Measurements from ENCODE around the gene COL27A1. TPM values are rescaled to one million over a fixed set of nuclear protein-coding genes. Genes with fewer than 3 reads are reported as not detected.

Gene COL27A1
- total RNA-seq, 2 donors from 2014 or later, result 2.7 to 3.7 TPM

DNA sequence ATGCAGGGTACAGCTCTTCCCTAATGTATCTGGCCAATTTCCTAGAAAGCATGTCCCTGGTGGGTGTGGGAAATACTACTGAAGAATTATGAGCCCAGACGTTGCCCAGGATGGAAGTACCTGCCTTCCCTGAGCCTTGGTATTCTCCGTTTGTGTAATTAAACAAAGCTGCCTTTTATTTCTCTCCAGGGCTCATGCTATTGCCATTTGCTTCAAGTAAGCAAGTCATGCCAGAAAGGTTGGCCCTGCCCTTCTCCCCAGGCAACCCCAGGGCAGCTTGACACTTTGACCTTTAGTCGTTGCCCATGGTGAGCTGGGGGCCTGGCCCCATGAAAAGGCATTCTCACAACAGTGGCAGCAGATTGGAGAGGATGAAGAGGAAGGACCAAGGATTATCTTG, 4.4 kb downstream of the COL27A1 start:
- DNase-seq (no peak), ATAC-seq (peak; percentile 4)
- intact Hi-C loops (cut with DNase I, micrococcal nuclease), result loop anchor here (10.0 kb wide), 2 partner anchors 115 to 125 kb away; no protein-coding TSS in a partner anchor

DNA sequence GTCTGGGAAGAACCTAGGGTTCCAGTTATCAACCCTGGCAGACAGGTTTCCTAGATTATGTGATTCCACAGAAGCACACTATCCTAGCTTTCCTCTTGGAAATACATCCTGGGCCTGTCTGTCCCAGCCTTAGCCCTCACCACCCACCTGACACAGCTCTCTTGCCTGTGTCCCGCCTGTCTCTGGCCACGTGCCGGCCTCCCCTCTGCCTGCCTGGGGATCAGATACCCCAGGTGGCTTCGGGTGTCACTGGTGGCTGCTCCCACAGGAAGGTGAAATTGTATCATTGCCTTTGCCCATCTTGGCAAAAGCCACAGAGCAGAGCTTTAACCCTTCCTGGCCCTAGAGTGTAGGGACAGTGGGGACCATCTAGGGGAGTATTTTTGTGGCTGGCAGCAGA, 6.2 kb downstream of the COL27A1 start:
- ATAC-seq (no peak), DNase-seq (no peak)
- intact Hi-C loops (cut with DNase I, micrococcal nuclease), result no loop called here

DNA sequence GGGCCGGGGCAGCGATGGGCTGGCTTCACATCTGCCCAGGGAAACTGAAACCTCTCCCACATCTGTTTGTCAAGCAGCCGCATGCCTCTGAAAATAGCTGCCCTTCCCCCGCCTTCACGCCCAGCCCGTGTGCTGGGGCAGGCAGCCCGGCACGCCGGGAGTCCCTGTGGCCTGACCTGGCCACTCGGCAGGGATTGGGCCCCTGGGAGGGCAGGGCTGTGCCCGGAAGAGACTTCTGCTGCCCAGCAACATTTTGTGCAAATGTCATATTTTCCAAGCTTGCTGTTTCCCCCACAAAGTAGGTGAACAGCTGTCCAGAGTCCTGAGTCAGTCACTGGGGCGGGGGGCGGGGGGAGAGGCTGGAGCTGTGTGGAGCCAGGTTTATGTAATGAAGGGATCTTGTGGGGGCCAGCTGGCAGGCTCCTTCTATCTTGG, 8.2 kb downstream of the COL27A1 start:
- peak; percentile 46 for ATAC-seq
- intact Hi-C loops (cut with DNase I, micrococcal nuclease), result no loop called here
- DNase-seq, result peak in 1 of 2 donors; percentile 15

DNA sequence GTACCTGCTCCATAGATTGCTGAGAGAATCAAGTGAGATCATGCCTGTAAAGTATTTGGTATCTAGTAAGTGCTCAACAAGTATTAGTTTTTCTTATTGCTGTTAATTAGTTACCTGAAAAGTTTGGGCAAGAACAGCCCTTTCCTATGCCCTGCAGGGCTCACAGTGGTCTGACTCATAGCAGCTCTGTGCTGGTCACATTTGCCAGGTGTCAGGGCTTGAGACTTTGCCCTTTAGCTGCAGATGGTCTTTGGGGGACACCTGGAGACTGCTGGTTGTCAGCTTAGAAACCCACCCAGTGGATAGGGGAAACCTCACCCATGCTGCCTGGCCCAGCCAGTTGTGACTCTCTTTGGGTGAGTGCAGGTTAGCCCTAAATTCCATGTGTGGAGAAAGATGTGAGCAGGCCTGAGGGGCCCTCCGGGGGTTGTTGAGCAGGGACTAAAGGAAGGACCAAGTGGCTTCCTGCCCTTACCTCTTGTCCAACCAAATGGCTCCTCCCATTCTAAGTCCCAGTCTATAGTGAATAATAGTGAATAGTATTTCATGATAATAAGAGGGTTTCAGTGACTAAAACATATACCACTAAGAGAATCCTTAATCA, 9.0 kb downstream of the COL27A1 start:
- no peak for DNase-seq
- no peak for ATAC-seq
- intact Hi-C loops (cut with DNase I, micrococcal nuclease), result no loop called here

DNA sequence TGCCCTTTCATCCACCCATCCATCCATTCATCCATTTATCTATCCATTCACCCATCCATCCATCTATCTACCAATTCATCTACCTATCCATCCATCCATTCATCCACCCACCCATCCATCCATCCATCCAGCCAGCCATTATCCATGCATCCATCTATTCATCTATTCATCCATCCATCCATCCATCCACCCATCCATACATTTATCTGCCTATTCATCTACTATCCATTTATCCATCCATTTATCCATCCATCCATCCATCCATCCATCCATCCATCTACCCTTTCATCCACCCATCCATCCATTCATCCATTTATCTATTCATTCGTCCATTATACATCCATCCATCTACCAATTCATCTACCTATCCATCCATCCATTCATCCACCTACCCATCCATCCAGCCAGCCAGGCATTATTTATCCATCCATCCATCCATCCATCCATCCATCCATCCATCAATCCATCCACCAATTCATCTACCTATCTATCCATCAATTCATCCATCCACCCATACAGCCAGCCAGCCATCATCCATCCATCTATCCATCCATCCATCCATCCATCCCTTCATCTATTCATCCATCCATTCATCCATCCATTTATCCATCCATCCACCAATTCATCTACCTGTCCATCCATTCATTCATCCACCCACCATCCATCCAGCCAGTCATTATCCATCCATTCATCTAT, 10.2 kb downstream of the COL27A1 start:
- DNase-seq (no peak), ATAC-seq (no peak)
- intact Hi-C loops (cut with DNase I, micrococcal nuclease), result no loop called here

DNA sequence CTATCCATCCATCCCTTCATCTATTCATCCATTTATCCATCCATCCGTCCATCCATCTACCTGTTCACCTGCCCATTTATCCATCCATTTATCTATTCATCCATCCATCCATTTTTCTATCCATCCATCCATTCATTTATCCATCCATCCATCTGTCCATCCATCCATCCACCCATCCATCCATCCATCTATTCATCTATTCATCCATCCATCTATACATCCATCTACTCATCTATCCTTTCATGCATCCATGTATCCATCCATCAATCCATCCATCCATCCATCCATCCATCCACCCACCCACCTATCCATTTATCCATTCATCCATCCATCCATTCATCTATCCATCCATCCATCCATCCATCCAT, 10.8 kb downstream of the COL27A1 start:
- no peak for ATAC-seq
- no peak for DNase-seq
- intact Hi-C loops (cut with DNase I, micrococcal nuclease), result no loop called here

DNA sequence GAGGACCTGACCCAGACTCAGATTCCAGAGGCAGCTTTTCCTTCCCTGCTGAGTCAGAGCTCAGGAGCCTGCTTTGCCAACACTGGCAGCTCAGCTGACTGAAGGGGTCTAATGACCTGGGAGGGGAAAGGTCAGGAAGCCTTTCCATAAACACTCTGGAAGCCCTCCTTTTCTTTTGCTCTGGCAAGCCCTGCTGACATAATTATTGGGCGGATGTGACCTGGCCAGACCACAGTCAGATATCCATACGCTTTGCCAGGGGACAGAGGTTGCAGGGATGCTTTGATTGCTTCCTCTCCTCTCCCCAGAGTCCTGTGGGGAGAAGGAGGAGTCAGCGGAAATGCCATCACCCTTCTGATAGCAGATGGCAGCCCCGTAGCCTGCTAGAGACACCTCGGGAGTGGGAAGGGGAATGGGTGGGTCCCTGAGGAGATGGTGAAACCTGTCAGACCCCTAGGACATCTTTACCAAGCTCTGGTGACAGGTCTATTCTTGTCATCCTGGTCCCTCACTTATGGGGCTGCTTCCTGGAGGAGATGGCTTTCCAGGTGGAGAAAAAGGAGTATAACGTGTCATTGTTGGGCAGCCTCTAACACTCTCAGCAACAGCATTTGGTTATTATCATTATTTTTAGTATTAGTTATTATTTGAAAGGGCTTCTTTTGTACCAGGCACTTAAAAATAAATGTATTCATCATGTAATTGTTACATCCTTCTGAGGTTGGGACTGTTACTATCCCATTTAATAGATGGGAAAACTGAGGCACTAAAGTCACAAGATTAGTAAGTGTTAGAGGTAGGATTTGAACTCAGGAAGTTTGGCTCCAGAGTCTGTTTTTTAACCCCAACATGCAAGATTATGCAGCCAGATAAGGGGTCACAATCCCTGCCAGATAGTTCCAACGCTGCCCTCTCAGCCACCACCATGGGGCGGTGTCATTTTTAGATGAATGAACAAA, 11.6 kb downstream of the COL27A1 start:
- ATAC-seq (no peak), DNase-seq (no peak)
- intact Hi-C loops (cut with DNase I, micrococcal nuclease), result no loop called here

DNA sequence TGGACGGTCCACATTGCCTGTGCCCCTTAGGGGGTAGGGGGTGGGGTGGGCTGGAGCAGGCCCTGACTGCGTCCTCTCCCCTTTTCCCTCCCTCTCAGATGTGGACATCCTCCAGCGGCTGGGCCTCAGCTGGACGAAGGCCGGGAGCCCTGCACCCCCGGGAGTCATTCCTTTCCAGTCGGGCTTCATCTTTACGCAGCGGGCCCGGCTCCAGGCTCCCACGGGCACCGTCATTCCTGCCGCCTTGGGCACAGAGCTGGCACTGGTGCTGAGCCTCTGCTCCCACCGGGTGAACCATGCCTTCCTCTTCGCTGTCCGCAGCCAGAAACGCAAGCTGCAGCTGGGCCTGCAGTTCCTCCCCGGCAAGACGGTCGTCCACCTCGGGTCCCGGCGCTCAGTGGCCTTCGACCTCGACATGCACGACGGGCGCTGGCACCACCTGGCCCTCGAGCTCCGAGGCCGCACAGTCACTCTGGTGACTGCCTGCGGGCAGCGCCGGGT, 12.3 kb downstream of the COL27A1 start:
- no peak for ATAC-seq
- no peak for DNase-seq
- intact Hi-C loops (cut with DNase I, micrococcal nuclease), result no loop called here

DNA sequence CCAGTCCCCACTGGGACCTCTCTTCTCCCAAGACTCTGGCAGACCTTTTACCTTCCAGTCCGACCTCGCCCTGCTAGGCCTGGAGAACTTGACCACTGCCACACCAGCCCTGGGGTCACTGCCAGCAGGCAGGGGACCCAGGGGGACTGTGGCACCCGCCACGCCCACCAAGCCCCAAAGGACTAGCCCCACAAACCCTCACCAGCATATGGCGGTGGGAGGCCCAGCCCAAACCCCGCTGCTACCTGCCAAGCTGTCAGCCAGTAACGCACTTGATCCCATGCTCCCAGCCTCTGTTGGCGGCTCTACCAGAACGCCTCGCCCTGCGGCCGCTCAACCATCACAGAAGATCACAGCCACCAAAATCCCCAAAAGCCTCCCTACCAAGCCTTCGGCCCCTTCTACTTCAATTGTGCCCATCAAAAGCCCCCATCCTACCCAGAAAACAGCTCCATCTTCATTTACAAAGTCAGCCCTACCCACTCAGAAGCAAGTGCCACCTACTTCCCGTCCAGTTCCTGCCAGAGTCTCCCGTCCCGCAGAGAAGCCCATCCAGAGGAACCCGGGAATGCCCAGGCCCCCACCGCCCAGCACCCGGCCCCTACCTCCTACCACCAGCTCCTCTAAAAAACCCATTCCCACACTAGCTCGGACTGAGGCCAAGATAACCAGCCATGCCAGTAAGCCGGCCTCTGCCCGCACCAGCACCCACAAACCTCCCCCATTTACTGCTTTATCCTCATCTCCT, 13.1 kb downstream of the COL27A1 start:
- ATAC-seq, result no peak
- intact Hi-C loops (cut with DNase I, micrococcal nuclease), result no loop called here
- DNase-seq, result no peak

DNA sequence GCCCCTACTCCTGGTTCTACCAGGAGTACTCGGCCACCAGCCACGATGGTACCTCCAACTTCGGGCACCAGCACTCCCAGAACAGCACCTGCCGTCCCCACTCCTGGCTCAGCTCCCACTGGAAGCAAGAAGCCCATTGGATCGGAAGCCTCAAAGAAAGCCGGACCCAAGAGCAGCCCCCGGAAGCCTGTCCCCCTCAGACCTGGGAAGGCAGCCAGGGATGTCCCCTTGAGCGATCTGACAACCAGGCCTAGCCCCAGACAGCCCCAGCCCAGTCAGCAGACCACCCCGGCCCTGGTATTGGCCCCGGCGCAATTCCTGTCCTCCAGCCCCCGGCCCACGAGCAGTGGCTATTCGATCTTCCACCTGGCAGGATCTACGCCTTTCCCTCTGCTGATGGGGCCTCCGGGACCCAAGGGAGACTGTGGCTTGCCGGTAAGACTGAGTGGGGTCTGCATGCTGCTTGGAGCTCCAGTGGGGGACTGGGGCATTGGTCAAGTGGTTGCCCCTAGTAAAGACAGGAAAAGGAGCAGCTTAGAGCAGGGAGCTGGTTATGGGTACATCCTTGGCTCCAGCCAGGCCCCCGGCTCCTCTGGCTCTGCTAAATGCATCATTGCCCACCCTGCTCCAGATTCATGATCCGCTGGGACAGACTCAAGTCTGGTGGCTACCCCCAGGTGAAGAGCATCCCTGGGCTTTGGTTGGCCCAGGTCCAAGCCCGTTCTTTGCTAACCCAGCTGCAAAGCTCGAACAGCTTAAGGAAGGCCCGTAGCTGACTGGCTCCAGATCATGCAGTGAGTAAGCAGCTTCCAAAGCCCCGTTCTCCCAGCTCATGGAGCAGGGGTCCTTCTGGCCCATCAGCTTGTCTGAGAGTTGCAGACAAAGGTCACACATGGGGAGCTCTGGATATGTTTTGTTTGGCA, 14.0 kb downstream of the COL27A1 start:
- ATAC-seq (no peak), DNase-seq (no peak)
- intact Hi-C loops (cut with DNase I, micrococcal nuclease), result no loop called here

DNA sequence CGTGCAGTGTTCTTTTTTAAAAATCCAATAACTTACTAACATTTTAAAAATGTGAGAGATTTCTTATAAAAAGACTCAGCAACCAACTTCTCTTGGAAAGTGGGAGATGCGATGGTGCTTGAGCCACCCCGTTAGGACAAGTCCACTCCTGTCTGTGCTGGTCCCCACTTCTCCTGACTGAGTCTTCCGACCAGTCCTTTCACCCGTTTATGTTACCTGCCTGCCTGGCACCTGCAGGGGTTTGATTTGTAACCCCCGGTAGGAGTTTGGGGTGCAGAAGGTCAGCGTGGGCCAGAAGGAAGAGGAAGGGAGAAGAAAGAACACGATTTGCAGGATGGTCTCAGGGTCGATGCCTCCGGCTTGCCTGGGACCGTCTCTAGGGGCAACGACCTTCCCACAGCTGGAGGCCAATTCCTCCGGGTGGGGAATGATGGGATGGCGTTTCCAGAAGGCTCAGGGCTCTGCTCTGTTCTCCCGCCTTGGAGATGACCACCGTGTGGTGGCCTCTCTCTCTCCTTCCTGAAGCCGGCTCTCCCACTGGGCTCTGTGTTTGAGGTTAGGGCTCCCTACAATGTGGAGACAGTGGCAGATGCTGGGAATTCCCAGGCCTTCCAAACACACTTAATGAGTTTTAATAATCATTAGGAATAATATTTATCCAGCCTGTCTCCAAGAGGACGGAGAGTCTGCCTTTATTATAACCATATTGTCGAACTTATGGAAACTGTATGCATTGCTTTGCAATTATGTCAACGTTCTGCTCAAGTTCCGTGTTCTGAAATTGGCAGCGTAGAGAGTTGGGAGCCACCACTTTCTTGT, 14.8 kb downstream of the COL27A1 start:
- intact Hi-C loops (cut with DNase I, micrococcal nuclease), result no loop called here
- no peak for DNase-seq
- no peak for ATAC-seq

DNA sequence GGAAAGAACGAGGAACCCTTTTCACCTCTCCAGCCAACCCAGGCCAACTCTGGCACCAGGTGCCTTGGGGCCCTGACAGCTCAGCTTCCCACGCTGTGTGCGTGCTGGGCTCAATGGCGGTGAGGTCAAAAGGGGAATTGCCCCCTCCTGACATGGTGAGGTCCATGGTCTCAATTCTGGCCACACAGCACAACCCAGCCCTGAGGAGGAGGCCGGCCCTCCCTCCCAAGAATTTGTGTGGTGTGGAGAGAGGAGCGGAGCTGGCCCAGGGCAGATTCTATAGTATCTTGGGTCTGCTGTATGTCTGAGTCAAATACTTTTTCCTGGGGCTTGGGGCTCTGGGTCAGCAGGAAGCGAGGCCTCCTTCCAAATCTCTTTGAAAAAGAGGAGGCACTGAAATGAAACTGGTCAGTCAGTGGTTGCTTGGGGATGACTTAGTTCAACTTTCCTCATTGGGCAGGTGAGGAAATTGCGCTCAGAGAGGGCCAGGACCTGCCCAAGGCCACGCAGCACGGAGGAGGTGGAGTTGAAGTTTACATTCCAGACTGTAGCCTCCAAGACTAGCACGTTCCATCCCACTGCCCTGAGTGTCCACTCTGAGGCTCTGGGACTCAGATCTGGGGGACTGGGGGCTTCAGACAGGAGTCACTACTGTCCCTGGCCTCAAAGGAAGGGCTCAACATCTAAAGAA, 15.6 kb downstream of the COL27A1 start:
- intact Hi-C loops (cut with DNase I, micrococcal nuclease), result no loop called here
- no peak for ATAC-seq
- no peak for DNase-seq

DNA sequence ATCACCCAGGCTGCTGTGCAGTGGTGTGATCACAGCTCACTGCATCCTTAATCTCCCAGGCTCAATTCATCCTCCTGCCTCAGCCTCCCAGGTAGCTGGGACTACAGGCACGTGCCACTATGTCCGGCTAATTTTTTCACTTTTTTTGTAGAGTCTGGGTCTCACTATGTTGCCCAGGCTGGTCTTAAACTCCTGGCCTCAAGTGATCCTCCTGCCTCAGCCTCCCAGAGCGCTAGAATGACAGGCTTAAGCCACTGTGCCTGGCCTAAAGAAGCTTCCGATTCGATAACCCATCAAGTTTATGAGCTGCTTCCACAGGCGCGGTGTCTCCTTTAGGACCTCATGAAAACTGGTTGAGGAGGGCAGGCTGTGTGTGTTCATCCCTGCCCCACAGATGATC, 16.2 kb downstream of the COL27A1 start:
- DNase-seq (no peak), ATAC-seq (no peak)
- intact Hi-C loops (cut with DNase I, micrococcal nuclease), result no loop called here

DNA sequence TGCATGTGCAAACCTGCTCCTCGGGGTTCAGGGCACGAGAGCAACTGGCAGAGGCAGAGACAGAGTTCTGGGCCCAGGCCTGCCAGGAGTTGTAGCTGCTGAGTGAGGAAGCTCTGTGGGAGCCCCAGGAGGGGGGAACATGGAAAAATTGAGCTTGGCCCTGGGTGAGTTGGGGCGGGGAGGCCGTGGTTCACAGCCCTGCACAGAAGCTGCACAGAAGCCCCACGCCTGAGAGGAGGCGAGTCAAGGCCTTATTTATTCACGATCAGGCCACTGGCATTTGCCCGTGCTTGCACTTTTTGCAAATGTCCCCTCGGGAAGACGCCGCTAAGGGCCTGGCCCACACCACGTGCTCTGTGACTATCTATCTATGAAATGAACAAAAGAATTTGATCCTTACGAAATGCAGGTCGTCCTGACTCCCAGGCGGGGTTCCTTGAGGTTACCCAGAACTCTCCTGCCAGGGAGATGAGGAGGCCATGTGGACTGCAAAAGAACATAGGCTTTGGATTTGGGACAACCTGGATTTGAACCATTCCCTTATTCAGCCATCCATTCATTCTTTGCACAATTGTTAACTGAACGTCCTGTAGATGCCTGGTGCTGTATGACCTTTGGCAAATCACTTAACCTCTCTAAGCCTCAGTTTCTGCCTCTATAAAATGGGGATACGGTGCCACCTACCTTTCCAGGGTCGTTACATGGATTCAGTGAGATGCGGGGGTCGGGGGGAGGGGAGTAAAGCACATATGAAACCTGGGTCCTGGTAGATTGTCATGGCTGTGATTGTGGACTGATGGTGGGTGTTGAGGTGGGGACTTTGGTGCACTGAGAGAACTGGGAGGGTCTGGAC, 17.9 kb downstream of the COL27A1 start:
- DNase-seq (no peak), ATAC-seq (no peak)
- intact Hi-C loops (cut with DNase I, micrococcal nuclease), result no loop called here

DNA sequence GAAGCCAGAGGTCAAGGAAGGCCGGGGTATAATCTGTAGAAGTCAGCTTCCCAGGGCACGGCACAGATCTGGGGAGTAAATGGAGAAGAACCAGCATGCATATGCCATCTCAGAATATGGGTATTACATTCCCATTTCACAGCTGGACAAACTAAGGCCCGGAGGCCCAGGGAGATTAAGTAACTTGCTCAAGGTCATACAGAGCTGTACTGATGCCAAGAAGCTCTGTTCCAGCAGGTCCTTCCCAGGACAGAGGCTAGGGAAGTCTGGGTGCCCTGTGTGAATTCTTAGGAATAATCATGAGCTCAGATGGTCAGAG, 19.2 kb downstream of the COL27A1 start:
- DNase-seq, result no peak
- intact Hi-C loops (cut with DNase I, micrococcal nuclease), result no loop called here
- no peak for ATAC-seq
